Activated CD8-positive, alpha-beta memory T cell treated with anti-CD3 and anti-CD28 coated beads for 48 hours (primary cell): ENCODE measurements around the gene ZNF416.
A peak's percentile ranks its signal among the peaks of the same experiment; 100 is the strongest.

Experiments used
- DNase-seq, 3 experiments: peaks; one replicate each; pipeline ENCODE4 v3.0.0-alpha.2; 2020; ENCODE audit warnings: low read depth in 2 of 3, low spot score in 2 of 3

ZNF416 gene

GRCh38 chr19:57559404-57560025 lies 19.2 kb downstream of the ZNF416 start, which contains the start of gene ZNF550:
Gene ZNF550 (minus strand): TSS chr19:57559863. CDS start chr19:57559682, 181 bp downstream.
- DNase-seq = peak; percentile 55 to 71 (median 59)

GRCh38 chr19:57559008-57559403 lies 19.7 kb downstream of the ZNF416 start:
- DNase-seq = peak in 2 of 3 experiments; percentile 5 to 6

GRCh38 chr19:57558525-57558924 lies 20.2 kb downstream of the ZNF416 start:
- DNase-seq = no peak

- DNase-seq = no peak
Observed at GRCh38 chr19:57557659-57558058, 21.1 kb downstream of the ZNF416 start.

- DNase-seq = no peak
Observed at GRCh38 chr19:57552432-57552831, 26.3 kb downstream of the ZNF416 start.

GRCh38 chr19:57546513-57546912 lies 32.2 kb downstream of the ZNF416 start:
- DNase-seq = no peak

GRCh38 chr19:57537953-57538547 lies 40.7 kb downstream of the ZNF416 start:
- no peak for DNase-seq

- peak; percentile 54 to 75 (median 74) for DNase-seq
Observed at GRCh38 chr19:57527136-57527881, 51.4 kb downstream of the ZNF416 start, which contains the start of gene ZNF549. Gene ZNF549 (plus strand): TSS chr19:57527356. CDS start chr19:57527574, 218 bp downstream.
